SK-N-MC (cell line): ENCODE results near the gene C1orf198.
A peak's percentile ranks its signal among the peaks of the same experiment; 100 is the strongest.

ENCODE experiments used
- DNase-seq: peaks from one replicate; pipeline ENCODE4 v3.0.0-alpha.2; 2011; ENCODE audit warnings: low read depth, low spot score
- H3K27ac ChIP-seq: fragments of 200-600 bp; sonication (generic); 2 replicates; pipeline ENCODE4 v1.5.1; 2016; ENCODE audit warnings: mixed run types
- H3K36me3 ChIP-seq: fragments of 200-600 bp; sonication (generic); 2 replicates; pipeline ENCODE4 v1.6.1; 2017; ENCODE audit warnings: antibody characterized with exemption, low read length, mixed read lengths; ENCODE audit not compliant: insufficient read depth
- H3K4me3 ChIP-seq: fragments of 200-600 bp; sonication (generic); 2 replicates; pipeline ENCODE4 v1.5.1; 2016
- H3K9ac ChIP-seq: fragments of 200-600 bp; sonication (generic); 2 replicates; pipeline ENCODE4 v1.8.0; 2017; ENCODE audit warnings: mixed run types, mixed read lengths; ENCODE audit not compliant: insufficient read length
- H3K9me3 ChIP-seq: fragments of 200-600 bp; sonication (generic); 2 replicates; pipeline ENCODE4 v1.6.1; 2017; ENCODE audit warnings: low read depth, mild to moderate bottlenecking, antibody characterized with exemption, low read length, moderate library complexity, mixed read lengths
- EZH2 ChIP-seq: fragments of 200-600 bp; sonication (generic); IDR thresholded peaks from one replicate; pipeline ENCODE4 v1.6.1; 2017; ENCODE audit warnings: antibody characterized with exemption
- FOXP2 ChIP-seq: optimal IDR thresholded peaks from 2 replicates; pipeline ENCODE3; 2011; ENCODE audit warnings: mild to moderate bottlenecking, moderate library complexity; ENCODE audit not compliant: insufficient read depth; ENCODE audit errors: extremely low read length, control extremely low read depth
- POLR2AphosphoS5 ChIP-seq: IDR thresholded peaks from 2 replicates; pipeline ENCODE4 v1.6.1; 2012; ENCODE audit warnings: mild to moderate bottlenecking, low read depth, low read length, borderline replicate concordance

C1orf198 gene

DNA sequence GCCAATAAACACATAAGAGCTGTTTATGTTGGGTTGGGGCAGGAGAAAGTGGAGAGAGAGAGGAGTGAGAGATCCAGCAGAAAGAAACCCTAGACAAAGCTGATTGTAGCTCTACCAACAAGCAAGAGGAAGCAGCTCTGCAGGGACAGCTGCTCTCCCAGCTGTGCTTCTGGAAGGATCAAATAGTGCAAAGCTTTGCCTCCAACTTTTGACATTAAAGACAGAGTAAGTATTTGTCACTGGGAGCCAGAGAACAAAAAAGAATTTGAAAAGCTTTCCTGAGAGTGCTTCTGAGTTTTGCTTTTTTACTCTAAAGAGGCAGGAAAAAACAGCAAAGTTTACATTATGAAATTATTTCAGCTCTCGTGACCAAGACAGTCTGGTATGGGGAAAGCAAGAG, 28.5 kb upstream of the C1orf198 start:
- DNase-seq, result no peak
- Histone ChIP-seq H3K9ac (no peak overlapping the region), H3K27ac (no peak overlapping the region), H3K4me3 (no peak overlapping the region), H3K9me3 (no peaks in the 10 kb centered on the region), H3K36me3 (no peaks in the 10 kb centered on the region)
- TF ChIP-seq FOXP2, result no peak
- TF ChIP-seq EZH2, result no peak
- no peak for TF ChIP-seq POLR2AphosphoS5

DNA sequence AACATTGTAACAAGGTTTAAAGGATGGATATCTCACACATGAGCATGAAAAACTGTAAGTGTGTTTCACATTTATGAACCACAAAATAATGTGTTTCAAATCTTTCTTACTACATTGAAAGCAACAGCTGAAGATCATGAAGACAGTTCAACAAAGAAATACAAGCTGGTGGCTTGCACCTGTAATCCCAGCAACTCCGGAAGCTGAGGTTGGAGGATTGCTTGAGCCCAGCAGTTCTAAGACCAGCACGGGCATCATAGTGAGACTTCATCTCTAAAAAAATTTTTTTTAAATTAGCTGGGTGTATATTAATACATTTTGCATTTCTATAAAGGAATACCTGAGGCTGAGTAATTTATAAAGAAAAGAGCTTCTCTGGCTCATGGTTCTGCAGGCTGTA, 27.1 kb upstream of the C1orf198 start:
- Histone ChIP-seq H3K9me3 (no peaks in the 10 kb centered on the region), H3K4me3 (no peak overlapping the region), H3K36me3 (no peaks in the 10 kb centered on the region), H3K27ac (no peak overlapping the region), H3K9ac (no peak overlapping the region)
- TF ChIP-seq POLR2AphosphoS5 (no peak), FOXP2 (no peak), EZH2 (no peak)
- no peak for DNase-seq

DNA sequence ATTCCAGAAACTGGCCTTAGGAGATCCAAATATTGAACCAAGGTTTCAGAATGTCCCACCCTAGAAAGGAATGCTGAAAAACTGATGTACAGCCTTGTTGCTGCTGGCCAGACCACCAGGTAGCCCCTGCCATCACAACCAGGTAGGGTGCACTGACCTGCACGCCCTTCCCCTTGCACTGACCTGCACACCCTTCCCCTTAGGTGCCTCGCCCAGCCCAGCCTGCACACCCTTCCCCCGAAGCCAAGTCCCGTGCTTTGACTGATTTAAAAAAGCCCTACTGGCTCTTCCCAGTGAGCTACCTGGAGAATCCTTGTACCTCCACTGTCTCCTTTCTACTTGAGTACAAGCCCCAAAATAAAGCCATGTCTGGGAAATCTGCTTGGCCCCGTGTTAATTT, 26.3 kb upstream of the C1orf198 start:
- H3K36me3 ChIP-seq, result no peaks in the 10 kb centered on the region
- no peak overlapping the region for H3K9ac ChIP-seq
- no peak overlapping the region for H3K4me3 ChIP-seq
- no peak for DNase-seq
- H3K9me3 ChIP-seq, result no peaks in the 10 kb centered on the region
- no peak overlapping the region for H3K27ac ChIP-seq
- no peak for TF ChIP-seq EZH2
- TF ChIP-seq POLR2AphosphoS5, result no peak
- TF ChIP-seq FOXP2, result no peak

DNA sequence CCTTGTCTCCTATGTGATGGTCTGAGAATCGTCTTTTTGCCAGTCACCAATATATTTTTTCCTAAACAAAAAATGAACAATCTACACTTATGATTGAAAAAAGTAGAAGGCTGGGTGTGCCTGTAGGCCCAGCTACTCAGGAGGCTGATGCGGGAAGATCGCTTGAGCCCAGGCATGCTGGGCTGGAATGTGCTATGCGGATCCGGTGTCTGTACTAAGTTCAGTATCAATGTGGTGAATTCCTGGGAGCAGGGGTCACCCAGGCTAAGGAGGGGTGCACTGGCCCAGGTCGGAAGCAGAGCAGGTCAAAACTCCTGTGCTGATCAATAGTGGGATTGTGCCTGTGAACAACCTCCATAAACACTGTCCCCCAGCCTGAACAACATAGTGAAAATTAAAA, 25.7 kb upstream of the C1orf198 start:
- no peak for DNase-seq
- TF ChIP-seq FOXP2 (no peak), EZH2 (no peak), POLR2AphosphoS5 (no peak)
- H3K27ac ChIP-seq, result no peak overlapping the region
- no peak overlapping the region for H3K4me3 ChIP-seq
- no peaks in the 10 kb centered on the region for H3K9me3 ChIP-seq
- H3K9ac ChIP-seq, result no peak overlapping the region
- H3K36me3 ChIP-seq, result no peaks in the 10 kb centered on the region

DNA sequence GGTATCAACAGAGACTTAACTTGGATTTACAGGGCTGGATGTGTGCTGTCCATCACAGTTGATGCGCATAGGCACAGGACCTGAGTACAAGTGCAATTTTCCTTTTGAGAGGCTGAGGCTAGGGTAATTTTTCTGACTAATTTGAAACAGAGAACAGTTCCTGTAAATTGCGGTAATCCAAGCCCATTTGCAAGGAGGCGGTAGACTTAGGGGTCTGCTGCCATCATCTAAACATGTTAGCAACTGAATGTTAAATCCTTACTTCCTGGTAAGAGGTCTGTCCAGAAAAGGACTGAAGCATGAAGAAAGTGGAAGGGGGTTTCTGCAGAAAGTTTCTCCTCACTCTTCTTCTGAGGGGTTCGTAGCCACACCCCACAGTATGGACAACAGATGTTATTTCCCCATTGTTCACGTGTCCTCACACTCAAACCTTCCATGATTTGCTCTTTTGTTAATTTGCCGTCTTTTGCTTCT, 23.7 kb upstream of the C1orf198 start:
- DNase-seq, result no peak
- Histone ChIP-seq H3K36me3 (no peaks in the 10 kb centered on the region), H3K9ac (no peak overlapping the region), H3K4me3 (no peak overlapping the region), H3K27ac (no peak overlapping the region), H3K9me3 (no peaks in the 10 kb centered on the region)
- no peak for TF ChIP-seq POLR2AphosphoS5
- TF ChIP-seq EZH2, result no peak
- no peak for TF ChIP-seq FOXP2

DNA sequence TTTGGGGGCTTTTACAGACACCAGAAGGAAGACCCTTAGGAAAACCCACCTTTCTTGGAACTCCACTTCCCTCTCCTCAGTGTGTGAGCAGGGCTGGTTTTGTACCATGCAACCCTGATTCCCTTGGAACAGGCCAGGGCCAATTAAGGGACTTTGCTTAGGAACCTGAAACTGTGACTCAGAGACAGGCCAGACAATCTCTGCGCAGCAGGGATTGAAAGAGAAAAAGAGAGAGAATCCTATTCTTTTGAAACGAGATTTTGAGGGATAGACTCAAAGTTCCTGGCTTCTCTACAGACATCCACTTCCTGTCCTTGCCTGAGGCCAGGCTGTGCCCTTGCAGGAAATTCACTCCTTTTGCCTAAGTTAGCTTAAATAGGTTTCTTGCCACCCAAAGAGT, 23.1 kb upstream of the C1orf198 start:
- H3K9me3 ChIP-seq, result no peaks in the 10 kb centered on the region

DNA sequence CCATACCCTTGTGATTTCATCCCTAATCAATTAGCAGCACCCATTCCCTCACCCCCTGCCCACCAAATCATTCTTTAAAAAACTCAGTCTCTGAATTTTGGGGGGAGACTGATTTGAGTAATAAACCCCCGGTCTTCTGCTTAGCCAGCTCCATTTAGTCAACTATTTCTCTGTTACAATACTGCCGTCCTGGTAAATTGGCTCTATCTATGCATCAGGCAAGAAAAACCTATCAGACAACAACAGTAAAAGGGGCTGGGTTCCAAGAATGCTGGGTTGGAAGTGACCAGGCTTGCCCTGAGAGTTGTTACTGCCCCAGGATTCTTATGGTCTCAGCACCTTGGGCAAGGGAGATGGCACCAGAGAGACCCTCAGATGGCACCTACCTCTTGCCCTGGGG, 16.3 kb upstream of the C1orf198 start:
- Histone ChIP-seq H3K9ac (no peak overlapping the region), H3K4me3 (no peak overlapping the region), H3K9me3 (no peaks in the 10 kb centered on the region), H3K27ac (no peak overlapping the region), H3K36me3 (no peaks in the 10 kb centered on the region)
- TF ChIP-seq POLR2AphosphoS5 (no peak), FOXP2 (no peak), EZH2 (no peak)
- DNase-seq, result no peak

More for the DNA sequence above, 23.1 kb upstream of the C1orf198 start:
- no peak for TF ChIP-seq FOXP2
- TF ChIP-seq POLR2AphosphoS5, result no peak
- TF ChIP-seq EZH2, result no peak
- no peak for DNase-seq
- no peak overlapping the region for H3K4me3 ChIP-seq
- H3K27ac ChIP-seq, result no peak overlapping the region
- H3K36me3 ChIP-seq, result no peaks in the 10 kb centered on the region
- H3K9ac ChIP-seq, result peak overlapping the region; percentile 41

DNA sequence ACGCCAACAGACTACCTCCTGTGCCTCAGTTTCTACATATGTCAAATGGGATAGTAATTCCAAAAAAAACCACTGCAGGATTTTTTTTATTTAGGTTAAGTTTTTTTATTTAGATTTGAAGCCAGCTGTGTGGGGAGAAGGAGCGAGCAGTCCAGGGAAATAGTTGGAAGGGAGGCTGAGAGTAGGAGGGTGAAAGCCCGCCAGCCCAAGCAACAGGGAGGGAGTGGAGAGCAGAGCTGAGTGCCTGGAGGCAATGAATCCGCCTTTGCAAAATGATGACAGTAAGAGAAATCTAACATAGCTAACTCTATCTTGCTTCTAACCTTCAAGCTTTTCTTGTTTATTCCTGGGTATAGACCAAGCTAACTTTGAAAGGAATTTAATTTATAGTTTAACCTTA, 15.6 kb upstream of the C1orf198 start:
- no peak for DNase-seq
- H3K4me3 ChIP-seq, result no peak overlapping the region
- no peak overlapping the region for H3K27ac ChIP-seq
- no peak overlapping the region for H3K9ac ChIP-seq
- H3K9me3 ChIP-seq, result no peaks in the 10 kb centered on the region
- no peaks in the 10 kb centered on the region for H3K36me3 ChIP-seq
- no peak for TF ChIP-seq FOXP2
- no peak for TF ChIP-seq EZH2
- no peak for TF ChIP-seq POLR2AphosphoS5

DNA sequence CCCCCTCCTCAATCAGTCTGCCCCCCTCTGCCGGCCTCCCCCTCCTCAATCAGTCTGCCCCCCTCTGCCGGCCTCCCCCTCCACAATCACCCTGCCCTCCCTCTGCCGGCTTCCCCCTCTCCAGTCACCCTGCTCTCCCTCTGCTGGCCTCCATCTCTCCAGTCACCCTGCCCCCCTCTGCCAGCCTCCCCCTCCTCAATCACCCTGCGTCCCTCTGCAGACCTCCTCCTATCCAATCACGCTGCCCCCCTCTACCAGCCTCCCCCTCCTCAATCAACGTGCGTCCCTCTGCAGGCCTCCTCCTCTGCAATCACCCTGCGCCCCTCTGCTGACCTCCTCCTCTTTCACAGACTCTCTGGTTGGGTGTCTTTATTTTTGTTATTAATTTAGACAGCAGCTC, 11.5 kb upstream of the C1orf198 start:
- no peak for DNase-seq
- no peak overlapping the region for H3K9ac ChIP-seq
- no peak overlapping the region for H3K4me3 ChIP-seq
- H3K9me3 ChIP-seq, result no peaks in the 10 kb centered on the region
- H3K27ac ChIP-seq, result no peak overlapping the region
- TF ChIP-seq FOXP2 (no peak), POLR2AphosphoS5 (no peak), EZH2 (no peak)
- no peaks in the 10 kb centered on the region for H3K36me3 ChIP-seq
